Nephron (organoid): ENCODE measurements around the gene NDN.
"Not testable (repeated sequence)": the region's sequence is repeated elsewhere in the genome, so short reads cannot be mapped to it uniquely, and the experiment has no call there.

Experiments
- H3K27ac Mint-ChIP-seq, 3 experiments: 2 replicates each; pipeline ENCODE4 v1.8.0; 2020; ENCODE audit warnings: mixed read lengths in 3 of 3, mild to moderate bottlenecking in 2 of 3, moderate library complexity in 1 of 3
- H3K27me3 Mint-ChIP-seq: 2 replicates; pipeline ENCODE4 v1.8.0; 2021; ENCODE audit warnings: low read depth, mild to moderate bottlenecking, moderate library complexity, mixed read lengths
- H3K36me3 Mint-ChIP-seq: 2 replicates; pipeline ENCODE4 v1.8.0; 2020; ENCODE audit warnings: low read depth, mixed read lengths
- H3K4me1 Mint-ChIP-seq: 2 replicates; pipeline ENCODE4 v1.8.0; 2020; ENCODE audit warnings: mixed read lengths
- H3K4me3 Mint-ChIP-seq, 3 experiments: 2 replicates each; pipeline ENCODE4 v1.8.0; 2020; ENCODE audit warnings: mild to moderate bottlenecking in 3 of 3, mixed read lengths in 3 of 3, moderate library complexity in 2 of 3
- H3K9me3 Mint-ChIP-seq: 2 replicates; pipeline ENCODE4 v1.8.0; 2020; ENCODE audit warnings: mixed read lengths
- CTCF ChIP-seq, 3 experiments: fragments of 200-600 bp; sonication (generic); IDR thresholded peaks; one replicate each; pipeline ENCODE4 v1.5.0; 2021; ENCODE audit warnings: antibody characterized with exemption in 3 of 3; ENCODE audit not compliant: unreplicated experiment in 3 of 3

Gene NDN

GRCh38 chr15:23687143-23687470 lies at the start of gene NDN:
Gene NDN, minus strand, starts transcription at chr15:23687305. Its CDS starts 88 bp downstream, at chr15:23687217.
- Mint-ChIP-seq H3K4me1 (peaks cover 28% of the 10 kb centered on the region), H3K4me3 (peak within 1 kb of the TSS; percentile 80 to 87 (median 84)), H3K27me3 (no peaks in the 10 kb centered on the region), H3K9me3 (peaks cover 29% of the 10 kb centered on the region), H3K36me3 (peaks cover 5% of the 10 kb centered on the region), H3K27ac (peak within 1 kb of the TSS; percentile 52 to 90 (median 76))
- no peak for TF ChIP-seq CTCF (IDR thresholded peaks at IDR 0.05; ENCODE audit: unreplicated experiment in 3 of 3)

- H3K27me3 Mint-ChIP-seq = no peaks in the 10 kb centered on the region
- H3K27ac Mint-ChIP-seq = no peak overlapping the region
- H3K4me3 Mint-ChIP-seq = no peak overlapping the region
- peaks cover 15% of the 10 kb centered on the region for H3K9me3 Mint-ChIP-seq
- no peak for TF ChIP-seq CTCF (IDR thresholded peaks at IDR 0.05; ENCODE audit: unreplicated experiment in 3 of 3)
- no peaks in the 10 kb centered on the region for H3K4me1 Mint-ChIP-seq
- H3K36me3 Mint-ChIP-seq = no peaks in the 10 kb centered on the region
These were observed 49.0 kb upstream of the NDN start for GRCh38 chr15:23736033-23736673.

GRCh38 chr15:23734862-23735261 lies 47.8 kb upstream of the NDN start:
- no peak overlapping the region for H3K27ac Mint-ChIP-seq
- no peaks in the 10 kb centered on the region for H3K27me3 Mint-ChIP-seq

GRCh38 chr15:23713874-23714656 lies 27.0 kb upstream of the NDN start:
- H3K9me3 Mint-ChIP-seq = peaks cover 17% of the 10 kb centered on the region
- H3K4me3 Mint-ChIP-seq = peak overlapping the region; percentile 81 to 90 (median 86)
- peak overlapping the region; percentile 70 to 89 (median 79) for H3K27ac Mint-ChIP-seq
- not testable (repeated sequence) for H3K36me3 Mint-ChIP-seq, H3K4me1 Mint-ChIP-seq, H3K27me3 Mint-ChIP-seq

More at GRCh38 chr15:23734862-23735261, 47.8 kb upstream of the NDN start:
- TF ChIP-seq CTCF (IDR thresholded peaks at IDR 0.05; ENCODE audit: unreplicated experiment in 3 of 3) = no peak
- H3K4me1 Mint-ChIP-seq = no peaks in the 10 kb centered on the region
- H3K9me3 Mint-ChIP-seq = peaks cover 11% of the 10 kb centered on the region
- H3K4me3 Mint-ChIP-seq = no peak overlapping the region
- no peaks in the 10 kb centered on the region for H3K36me3 Mint-ChIP-seq

GRCh38 chr15:23708332-23708731 lies 21.2 kb upstream of the NDN start:
- TF ChIP-seq CTCF (IDR thresholded peaks at IDR 0.05; ENCODE audit: unreplicated experiment in 3 of 3) = no peak
- no peaks in the 10 kb centered on the region for H3K27me3 Mint-ChIP-seq
- H3K9me3 Mint-ChIP-seq = peaks cover 33% of the 10 kb centered on the region
- H3K27ac Mint-ChIP-seq = no peak overlapping the region
- no peaks in the 10 kb centered on the region for H3K4me1 Mint-ChIP-seq
- peaks cover 3% of the 10 kb centered on the region for H3K36me3 Mint-ChIP-seq
- no peak overlapping the region for H3K4me3 Mint-ChIP-seq

GRCh38 chr15:23695282-23695681 lies 8.2 kb upstream of the NDN start:
- no peak for TF ChIP-seq CTCF (IDR thresholded peaks at IDR 0.05; ENCODE audit: unreplicated experiment in 3 of 3)
- Mint-ChIP-seq H3K4me1 (peaks cover 12% of the 10 kb centered on the region), H3K27me3 (no peaks in the 10 kb centered on the region), H3K4me3 (no peak overlapping the region), H3K36me3 (no peaks in the 10 kb centered on the region), H3K9me3 (peaks cover 22% of the 10 kb centered on the region), H3K27ac (no peak overlapping the region)
